H1 (cell line): ENCODE measurements around the gene MCC. TPM values are rescaled to one million over a fixed set of nuclear protein-coding genes. Genes with fewer than 3 reads are reported as not detected.

Experiments used
- CTCF ChIA-PET: fragments of 300-600 bp; sonication (Branson Sonifier 250); formaldehyde crosslinking; loops from one replicate; lab custom pipeline; 2021; ENCODE audit not compliant: partially characterized antibody; lab: Charles Lee
- POLR2A ChIA-PET: fragments of 300-600 bp; sonication (Branson Sonifier 250); formaldehyde crosslinking; loops from one replicate; lab custom pipeline; 2021; ENCODE audit warnings: inconsistent platforms; ENCODE audit not compliant: partially characterized antibody; lab: Charles Lee
- DNase-seq, 2 experiments: peaks; one replicate each; pipeline versions ENCODE4 v3.0.0 to v3.0.0-alpha.2; 2010 to 2022; ENCODE audit warnings: low spot score in 2 of 2, low read depth in 1 of 2, mixed read lengths in 1 of 2
- FAIRE-seq: peaks from 2 replicates; lab custom pipeline; 2011; peaks lifted over from hg19 to GRCh38; lab: Jason Lieb, UNC
- H2AFZ ChIP-seq: 2 replicates; pipeline ENCODE4 v1.8.1; 2012; ENCODE audit warnings: low read length, inconsistent platforms
- H2AK5ac ChIP-seq: 2 replicates; pipeline ENCODE4 v1.6.1; 2013; ENCODE audit warnings: low read depth, low read length
- H2BK120ac ChIP-seq: replicated peaks from 2 replicates; pipeline ENCODE3; 2013; ENCODE audit warnings: low read depth, low read length, inconsistent platforms
- H2BK12ac ChIP-seq: 2 replicates; pipeline ENCODE4 v1.6.1; 2013; ENCODE audit warnings: low read depth, low read length
- H2BK15ac ChIP-seq: 2 replicates; pipeline ENCODE4 v1.6.1; 2013; ENCODE audit warnings: low read length
- H2BK20ac ChIP-seq: 2 replicates; pipeline ENCODE4 v1.6.1; 2013; ENCODE audit warnings: low read length
- H2BK5ac ChIP-seq: 2 replicates; pipeline ENCODE4 v1.6.1; 2013; ENCODE audit warnings: low read depth, low read length
- H3K14ac ChIP-seq: 2 replicates; pipeline ENCODE4 v1.6.1; 2013; ENCODE audit warnings: inconsistent platforms; ENCODE audit not compliant: insufficient read length
- H3K18ac ChIP-seq: 2 replicates; pipeline ENCODE4 v1.6.1; 2013; ENCODE audit warnings: low read length; ENCODE audit errors: extremely low read depth
- H3K23ac ChIP-seq: 2 replicates; pipeline ENCODE4 v1.6.1; 2013; ENCODE audit warnings: inconsistent platforms; ENCODE audit not compliant: insufficient read length
- H3K23me2 ChIP-seq: 2 replicates; pipeline ENCODE4 v1.6.1; 2013; ENCODE audit warnings: low read depth, low read length
- H3K27ac ChIP-seq: 2 replicates; pipeline ENCODE4 v1.6.1; 2011; ENCODE audit warnings: low read depth, low read length, inconsistent platforms
- H3K27me3 ChIP-seq, 4 experiments: replicated peaks in 1 of 4; 1 replicate in 1 of 4; 2 replicates in 3 of 4; pipeline versions ENCODE4 v1.6.1 to v1.8.1; 2011 to 2013; ENCODE audit warnings: low read length in 3 of 4, mild to moderate bottlenecking in 3 of 4, inconsistent platforms in 2 of 4, mixed read lengths in 2 of 4, moderate library complexity in 1 of 4; ENCODE audit not compliant: control insufficient read depth in 3 of 4, insufficient read depth in 3 of 4; ENCODE audit errors: extremely low read depth in 1 of 4
- H3K36me3 ChIP-seq, 4 experiments: 2 replicates each; pipeline versions ENCODE4 v1.6.1 to v1.8.1; 2011 to 2013; ENCODE audit warnings: mild to moderate bottlenecking in 4 of 4, low read length in 3 of 4, moderate library complexity in 2 of 4, control low read depth in 1 of 4, inconsistent platforms in 1 of 4; ENCODE audit not compliant: insufficient read depth in 4 of 4, control insufficient read depth in 2 of 4
- H3K4ac ChIP-seq: replicated peaks from 2 replicates; pipeline ENCODE3; 2013; ENCODE audit warnings: low read length, low read depth, mixed read lengths, inconsistent platforms; ENCODE audit not compliant: insufficient read length
- H3K4me1 ChIP-seq, 4 experiments: replicated peaks in 1 of 4; 1 replicate in 1 of 4; 2 replicates in 3 of 4; pipeline versions ENCODE4 v1.6.1 to v1.8.1; 2011 to 2013; ENCODE audit warnings: low read length in 3 of 4, inconsistent platforms in 2 of 4, mixed read lengths in 1 of 4; ENCODE audit not compliant: insufficient read depth in 4 of 4, control insufficient read depth in 3 of 4
- H3K4me2 ChIP-seq, 2 experiments: 2 replicates each; pipeline versions ENCODE4 v1.6.1 to v1.8.1; 2011 to 2013; ENCODE audit warnings: low read depth in 2 of 2, low read length in 2 of 2, control low read depth in 1 of 2, inconsistent platforms in 1 of 2, mild to moderate bottlenecking in 1 of 2; ENCODE audit not compliant: insufficient read depth in 1 of 2
- H3K4me3 ChIP-seq, 4 experiments: fragments of 200-600, 300-600 bp in 1 of 4; sonication (generic), shearing (Covaris generic), sonication (Bioruptor Twin) in 1 of 4; 2 replicates each; pipeline versions ENCODE4 v1.5.1 to v1.8.1; 2011 to 2016; ENCODE audit warnings: low read length in 4 of 4, low read depth in 3 of 4, control low read depth in 2 of 4, inconsistent platforms in 2 of 4, mild to moderate bottlenecking in 2 of 4, mixed read lengths in 1 of 4, moderate library complexity in 1 of 4; ENCODE audit not compliant: insufficient read depth in 2 of 4; ENCODE audit errors: extremely low read depth in 1 of 4
- H3K56ac ChIP-seq: replicated peaks from 2 replicates; pipeline ENCODE3; 2013; ENCODE audit warnings: low read depth, mild to moderate bottlenecking, mixed read lengths, low read length, inconsistent platforms; ENCODE audit not compliant: insufficient read length
- H3K79me1 ChIP-seq: 2 replicates; pipeline ENCODE4 v1.6.1; 2013; ENCODE audit warnings: low read depth, low read length, control low read depth
- H3K79me2 ChIP-seq, 2 experiments: 2 replicates each; pipeline versions ENCODE4 v1.6.1 to v1.8.1; 2012 to 2013; ENCODE audit warnings: low read length in 2 of 2, mild to moderate bottlenecking in 2 of 2, inconsistent platforms in 1 of 2; ENCODE audit not compliant: insufficient read depth in 2 of 2, control insufficient read depth in 1 of 2
- H3K9ac ChIP-seq, 4 experiments: replicated peaks in 1 of 4; 1 replicate in 1 of 4; 2 replicates in 3 of 4; pipeline versions ENCODE4 v1.6.1 to v1.8.1; 2011 to 2013; ENCODE audit warnings: low read depth in 3 of 4, low read length in 3 of 4, control low read depth in 2 of 4, mild to moderate bottlenecking in 2 of 4, moderate library complexity in 2 of 4, inconsistent platforms in 1 of 4; ENCODE audit errors: extremely low read depth in 1 of 4
- H3K9me3 ChIP-seq, 2 experiments: 2 replicates each; pipeline versions ENCODE4 v1.6.1 to v1.8.1; 2012 to 2013; ENCODE audit warnings: mild to moderate bottlenecking in 2 of 2, moderate library complexity in 2 of 2, control low read depth in 1 of 2, inconsistent platforms in 1 of 2, low read depth in 1 of 2, low read length in 1 of 2, mixed read lengths in 1 of 2; ENCODE audit not compliant: insufficient read depth in 2 of 2
- H4K20me1 ChIP-seq, 2 experiments: replicated peaks in 1 of 2; 2 replicates each; pipeline versions ENCODE3 to v1.8.1; 2011 to 2013; ENCODE audit warnings: inconsistent platforms in 2 of 2, low read length in 2 of 2, mild to moderate bottlenecking in 1 of 2; ENCODE audit not compliant: insufficient read depth in 2 of 2, control insufficient read depth in 1 of 2
- H4K5ac ChIP-seq: 2 replicates; pipeline ENCODE4 v1.6.1; 2013; ENCODE audit warnings: low read length, low read depth, mixed read lengths, inconsistent platforms; ENCODE audit not compliant: insufficient read length
- H4K8ac ChIP-seq: 2 replicates; pipeline ENCODE4 v1.8.0; 2013; ENCODE audit warnings: mild to moderate bottlenecking, moderate library complexity, low read length, inconsistent platforms; ENCODE audit not compliant: insufficient read depth; ENCODE audit errors: extremely low read depth
- H4K91ac ChIP-seq: replicated peaks from 2 replicates; pipeline ENCODE3; 2013; ENCODE audit warnings: low read length, mixed read lengths, inconsistent platforms; ENCODE audit not compliant: insufficient read length
- ASH2L ChIP-seq: fragments of 200-600, 300-600 bp; sonication (generic); IDR thresholded peaks from one replicate; pipeline ENCODE4 v1.7.1; 2017; ENCODE audit warnings: low read length
- JUN ChIP-seq: IDR thresholded peaks from 2 replicates; pipeline ENCODE4 v1.6.1; 2011; ENCODE audit warnings: low read depth, mild to moderate bottlenecking, improper control_type of control experiment, low read length
- KDM5A ChIP-seq: fragments of 200-600 bp; IDR thresholded peaks from 2 replicates; pipeline ENCODE4 v1.7.1; 2012; ENCODE audit warnings: mild to moderate bottlenecking, low read length, inconsistent platforms, mixed read lengths
- NANOG ChIP-seq: IDR thresholded peaks from 2 replicates; pipeline ENCODE4 v1.6.1; 2011; ENCODE audit warnings: low read length, low read depth, mild to moderate bottlenecking, inconsistent platforms; ENCODE audit not compliant: insufficient read depth, poor library complexity, severe bottlenecking
- SP2 ChIP-seq: IDR thresholded peaks from 2 replicates; pipeline ENCODE4 v1.6.1; 2012; ENCODE audit warnings: mild to moderate bottlenecking, low read length, inconsistent platforms
- TBP ChIP-seq: IDR thresholded peaks from 2 replicates; pipeline ENCODE4 v1.6.1; 2011; ENCODE audit warnings: low read depth, low read length, improper control_type of control experiment
- ZNF274 ChIP-seq: IDR thresholded peaks from 2 replicates; pipeline ENCODE4 v1.7.0; 2012; ENCODE audit warnings: low read length, borderline replicate concordance; ENCODE audit errors: extremely low read depth
- WGBS, 2 experiments: shearing (Covaris generic) in 1 of 2; methylation state at CpG; one replicate each; pipeline versions ENCODE4 v1.1.6 to v1.1.7; 2013 to 2015; ENCODE audit warnings: low lambda C conversion rate in 2 of 2, mixed read lengths in 2 of 2, inconsistent platforms in 1 of 2, low coverage in 1 of 2, missing lambda C conversion rate in 1 of 2; ENCODE audit not compliant: insufficient replicate concordance in 2 of 2, insufficient coverage in 1 of 2, insufficient read length in 1 of 2; ENCODE audit errors: extremely low coverage in 1 of 2, missing lambda C conversion rate in 1 of 2; 5-methylcytosine and 5-hydroxymethylcytosine counted together
- polyA plus RNA-seq, 7 experiments: library from polyadenylated mRNA; depleted of rRNA in 3 of 7; stranded (reverse) in 5 of 7; unstranded in 2 of 7; fragments of >200 nt in 5 of 7; fragments of 200-250 nt in 2 of 7; gene quantifications; 1 replicate in 5 of 7; 2 replicates in 1 of 7; 4 replicates in 1 of 7; pipeline versions ENCODE4 v1.2.1 to v1.2.3, GENCODE V29; 2011 to 2013; ENCODE audit warnings: missing spikeins in 2 of 7, mixed read lengths in 2 of 7
- total RNA-seq: library from RNA; stranded (reverse); fragmentation: NEBNext Ultra II Directional; extraction: Animal tissue kit (Norgen Biotek cat#: 25700); gene quantifications from 2 replicates; pipeline ENCODE4 v1.2.1, GENCODE V29; 2021
- TF ChIP-seq, protein P1 (sequence below): IDR thresholded peaks from 2 replicates; pipeline ENCODE4 v1.6.1; 2011; ENCODE audit warnings: low read length, improper control_type of control experiment
- TF ChIP-seq, protein P2 (sequence below): IDR thresholded peaks from 2 replicates; pipeline ENCODE4 v1.6.1; 2011; ENCODE audit warnings: low read depth, mild to moderate bottlenecking, low read length; ENCODE audit not compliant: insufficient read depth

The MCC gene
- total and polyA plus RNA-seq, 2 of the 8 experiments (the other 6 are each of a cell fraction or from before 2014, with no cell fraction given), result 2.6 to 18.3 TPM

DNA sequence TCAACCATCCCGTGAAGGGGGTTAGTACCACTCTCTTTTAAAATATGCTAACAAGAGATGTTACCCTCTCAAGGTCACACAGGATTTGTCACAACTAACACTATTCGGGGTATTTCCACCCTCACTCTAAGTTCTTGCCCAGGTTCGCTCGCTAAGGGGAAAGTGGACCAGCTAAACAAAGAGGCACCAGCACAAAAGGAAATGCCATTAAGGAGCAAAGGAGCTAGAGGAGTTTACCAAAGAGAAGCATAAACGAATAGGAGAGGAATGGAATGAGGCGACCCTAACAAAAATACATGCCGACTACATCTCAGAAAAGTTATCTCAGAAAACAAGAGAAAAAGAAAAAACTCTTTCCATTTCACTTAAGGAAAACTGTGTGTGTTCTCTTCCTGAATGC is 340.7 kb downstream of the MCC start:
- no peak for FAIRE-seq

More for the DNA sequence above, 340.7 kb downstream of the MCC start:
- Histone ChIP-seq H4K8ac (no peak overlapping the region), H3K79me2 (no peaks in the 10 kb centered on the region), H2AK5ac (no peak overlapping the region), H2BK15ac (no peak overlapping the region), H2BK12ac (no peak overlapping the region), H4K91ac (no peak overlapping the region), H3K14ac (no peak overlapping the region), H3K9me3 (no peaks in the 10 kb centered on the region), H3K18ac (no peak overlapping the region), H3K23me2 (no peaks in the 10 kb centered on the region), H3K79me1 (no peaks in the 10 kb centered on the region), H4K5ac (no peak overlapping the region), H3K9ac (no peak overlapping the region), H3K4ac (no peak overlapping the region), H2BK20ac (no peak overlapping the region), H2BK120ac (no peak overlapping the region), H3K36me3 (no peaks in the 10 kb centered on the region), H2AFZ (no peak overlapping the region), H2BK5ac (no peak overlapping the region), H3K23ac (no peak overlapping the region), H3K4me2 (no peak overlapping the region), H3K27ac (no peak overlapping the region), H3K56ac (no peak overlapping the region), H4K20me1 (no peaks in the 10 kb centered on the region), H3K4me3 (no peak overlapping the region), H3K27me3 (no peaks in the 10 kb centered on the region; a peak in 1 of 7 replicates), H3K4me1 (peaks cover 0 to 4% (median 0%) of the 10 kb centered on the region in 4 experiments; a peak in 1 of 7 replicates)
- POLR2A ChIA-PET, result interaction anchor here (0.7 to 0.9 kb wide), 2 partner anchors 11 to 81 kb away, joined by 3 to 4 read pairs; no protein-coding TSS in a partner anchor
- no peak for TF ChIP-seq ASH2L
- TF ChIP-seq SP2, result no peak
- TF ChIP-seq, protein P1, sequence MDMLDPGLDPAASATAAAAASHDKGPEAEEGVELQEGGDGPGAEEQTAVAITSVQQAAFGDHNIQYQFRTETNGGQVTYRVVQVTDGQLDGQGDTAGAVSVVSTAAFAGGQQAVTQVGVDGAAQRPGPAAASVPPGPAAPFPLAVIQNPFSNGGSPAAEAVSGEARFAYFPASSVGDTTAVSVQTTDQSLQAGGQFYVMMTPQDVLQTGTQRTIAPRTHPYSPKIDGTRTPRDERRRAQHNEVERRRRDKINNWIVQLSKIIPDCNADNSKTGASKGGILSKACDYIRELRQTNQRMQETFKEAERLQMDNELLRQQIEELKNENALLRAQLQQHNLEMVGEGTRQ, result no peak
- no peak for TF ChIP-seq JUN
- no peak for TF ChIP-seq KDM5A
- no peak for TF ChIP-seq NANOG
- TF ChIP-seq, protein P2, sequence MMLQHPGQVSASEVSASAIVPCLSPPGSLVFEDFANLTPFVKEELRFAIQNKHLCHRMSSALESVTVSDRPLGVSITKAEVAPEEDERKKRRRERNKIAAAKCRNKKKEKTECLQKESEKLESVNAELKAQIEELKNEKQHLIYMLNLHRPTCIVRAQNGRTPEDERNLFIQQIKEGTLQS, result no peak
- TF ChIP-seq ZNF274, result no peak
- no peak for TF ChIP-seq TBP
- WGBS, 2 experiments, result 74% methylated on average over 7 of the region's 7 CpGs; no CpG with 5 or more reads in 1 of the 2 experiments
- CTCF ChIA-PET, result interaction anchor here (0.7 to 1.9 kb wide), 6 partner anchors 9 to 136 kb away, joined by 3 to 5 read pairs (median 4); no protein-coding TSS in a partner anchor
- DNase-seq, result no peak
